HCT116 (cell line): ENCODE measurements around the gene NDUFA8.

ENCODE experiments used
- EZH2phosphoT487 ChIP-seq: fragments of 200-600 bp; IDR thresholded peaks from 2 replicates; pipeline ENCODE4 v1.6.1; 2018; ENCODE audit warnings: antibody characterized with exemption, borderline replicate concordance
- JUND ChIP-seq: IDR thresholded peaks from 2 replicates; pipeline ENCODE4 v1.6.1; 2012
- POLR2A ChIP-seq: IDR thresholded peaks from 2 replicates; pipeline ENCODE4 v1.7.0; 2011; ENCODE audit warnings: borderline replicate concordance; ENCODE audit not compliant: insufficient read depth, insufficient read length; ENCODE audit errors: extremely low read depth
- POLR2AphosphoS5 ChIP-seq: IDR thresholded peaks from 2 replicates; pipeline ENCODE4 v1.6.1; 2011; ENCODE audit warnings: mild to moderate bottlenecking, low read depth, low read length, moderate library complexity
- SRF ChIP-seq: IDR thresholded peaks from 2 replicates; pipeline ENCODE4 v1.6.1; 2012; ENCODE audit warnings: low read depth
- TCF7L2 ChIP-seq: IDR thresholded peaks from 2 replicates; pipeline ENCODE4 v1.7.0; 2011; ENCODE audit warnings: borderline replicate concordance, inconsistent platforms; ENCODE audit not compliant: insufficient read depth, insufficient read length; ENCODE audit errors: extremely low read depth
- ZNF274 ChIP-seq: fragments of 200-500 bp; sonication (Bioruptor generic); IDR thresholded peaks from 2 replicates; pipeline ENCODE4 v1.6.1; 2014; ENCODE audit warnings: mild to moderate bottlenecking, low read depth, low read length, inconsistent platforms
- TF ChIP-seq, protein P1 (sequence below), 3 experiments: fragments of 200-600 bp in 1 of 3; sonication (generic) in 1 of 3; IDR thresholded peaks in 2 of 3; conservative IDR thresholded peaks in 1 of 3; 2 replicates each; pipeline ENCODE4 v1.5.1; 2012 to 2017; ENCODE audit warnings: low read depth in 2 of 3, low read length in 2 of 3, antibody characterized with exemption in 1 of 3, borderline replicate concordance in 1 of 3, control low read depth in 1 of 3, mild to moderate bottlenecking in 1 of 3, mixed read lengths in 1 of 3, mixed run types in 1 of 3, moderate library complexity in 1 of 3; ENCODE audit not compliant: insufficient read depth in 1 of 3
- TF ChIP-seq, protein P2 (sequence below): IDR thresholded peaks from 2 replicates; pipeline ENCODE4 v1.6.1; 2011; ENCODE audit warnings: mild to moderate bottlenecking, low read length, moderate library complexity; ENCODE audit not compliant: insufficient replicate concordance; ENCODE audit errors: extremely low read depth

DNA sequence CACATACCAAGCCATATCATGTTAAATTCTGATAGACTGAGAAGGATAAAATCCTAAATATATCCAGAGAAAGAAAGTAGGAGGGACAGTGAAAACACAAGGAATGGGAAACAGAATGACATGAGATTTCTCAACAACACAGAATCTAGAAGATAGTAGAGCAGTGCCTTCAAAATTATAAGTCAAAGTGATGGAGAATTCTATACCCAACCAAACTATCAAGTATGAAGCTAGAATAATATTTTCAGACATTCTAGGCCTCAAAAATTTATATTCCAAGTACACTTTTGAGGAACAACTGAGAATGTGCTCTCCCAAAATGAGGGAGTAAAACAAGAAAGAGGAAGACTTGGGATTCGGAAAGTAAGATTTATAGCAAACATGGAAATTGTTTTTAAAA is 55.6 kb downstream of the NDUFA8 start:
- TF ChIP-seq POLR2AphosphoS5 (no peak), EZH2phosphoT487 (no peak), TCF7L2 (no peak), JUND (no peak), ZNF274 (no peak), POLR2A (no peak), SRF (no peak)
- TF ChIP-seq, protein P1, sequence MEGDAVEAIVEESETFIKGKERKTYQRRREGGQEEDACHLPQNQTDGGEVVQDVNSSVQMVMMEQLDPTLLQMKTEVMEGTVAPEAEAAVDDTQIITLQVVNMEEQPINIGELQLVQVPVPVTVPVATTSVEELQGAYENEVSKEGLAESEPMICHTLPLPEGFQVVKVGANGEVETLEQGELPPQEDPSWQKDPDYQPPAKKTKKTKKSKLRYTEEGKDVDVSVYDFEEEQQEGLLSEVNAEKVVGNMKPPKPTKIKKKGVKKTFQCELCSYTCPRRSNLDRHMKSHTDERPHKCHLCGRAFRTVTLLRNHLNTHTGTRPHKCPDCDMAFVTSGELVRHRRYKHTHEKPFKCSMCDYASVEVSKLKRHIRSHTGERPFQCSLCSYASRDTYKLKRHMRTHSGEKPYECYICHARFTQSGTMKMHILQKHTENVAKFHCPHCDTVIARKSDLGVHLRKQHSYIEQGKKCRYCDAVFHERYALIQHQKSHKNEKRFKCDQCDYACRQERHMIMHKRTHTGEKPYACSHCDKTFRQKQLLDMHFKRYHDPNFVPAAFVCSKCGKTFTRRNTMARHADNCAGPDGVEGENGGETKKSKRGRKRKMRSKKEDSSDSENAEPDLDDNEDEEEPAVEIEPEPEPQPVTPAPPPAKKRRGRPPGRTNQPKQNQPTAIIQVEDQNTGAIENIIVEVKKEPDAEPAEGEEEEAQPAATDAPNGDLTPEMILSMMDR (IDR thresholded peaks at IDR 0.05 in 2 of 3, conservative IDR thresholded peaks at IDR 0.05 in 1 of 3; ENCODE audit: borderline replicate concordance in 1 of 3, insufficient read depth in 1 of 3, low read depth in 2 of 3, low read length in 2 of 3) = no peak
- TF ChIP-seq, protein P2, sequence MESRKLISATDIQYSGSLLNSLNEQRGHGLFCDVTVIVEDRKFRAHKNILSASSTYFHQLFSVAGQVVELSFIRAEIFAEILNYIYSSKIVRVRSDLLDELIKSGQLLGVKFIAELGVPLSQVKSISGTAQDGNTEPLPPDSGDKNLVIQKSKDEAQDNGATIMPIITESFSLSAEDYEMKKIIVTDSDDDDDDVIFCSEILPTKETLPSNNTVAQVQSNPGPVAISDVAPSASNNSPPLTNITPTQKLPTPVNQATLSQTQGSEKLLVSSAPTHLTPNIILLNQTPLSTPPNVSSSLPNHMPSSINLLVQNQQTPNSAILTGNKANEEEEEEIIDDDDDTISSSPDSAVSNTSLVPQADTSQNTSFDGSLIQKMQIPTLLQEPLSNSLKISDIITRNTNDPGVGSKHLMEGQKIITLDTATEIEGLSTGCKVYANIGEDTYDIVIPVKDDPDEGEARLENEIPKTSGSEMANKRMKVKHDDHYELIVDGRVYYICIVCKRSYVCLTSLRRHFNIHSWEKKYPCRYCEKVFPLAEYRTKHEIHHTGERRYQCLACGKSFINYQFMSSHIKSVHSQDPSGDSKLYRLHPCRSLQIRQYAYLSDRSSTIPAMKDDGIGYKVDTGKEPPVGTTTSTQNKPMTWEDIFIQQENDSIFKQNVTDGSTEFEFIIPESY = no peak
